ENCODE data around the gene PSMD1.
"Not testable (repeated sequence)": the region's sequence is repeated elsewhere in the genome, so short reads cannot be mapped to it uniquely, and the experiment has no call there.

The PSMD1 gene

GRCh38 chr2:231163011-231163410 lies 106.3 kb downstream of the PSMD1 start:
- no peak for DNase-seq

- no peak for DNase-seq
Observed at GRCh38 chr2:231163414-231164095, 106.9 kb downstream of the PSMD1 start.

- DNase-seq, result peak; percentile 29
Observed at GRCh38 chr2:231167745-231168459, 111.2 kb downstream of the PSMD1 start.

- peak; percentile 64 for DNase-seq
Observed at GRCh38 chr2:231168460-231169139, 111.9 kb downstream of the PSMD1 start.

- no peak for DNase-seq
Observed at GRCh38 chr2:231169488-231169887, 112.8 kb downstream of the PSMD1 start.

- no peak for DNase-seq
Observed at GRCh38 chr2:231170055-231170454, 113.4 kb downstream of the PSMD1 start.

- DNase-seq, result no peak
Observed at GRCh38 chr2:231172025-231172424, 115.4 kb downstream of the PSMD1 start.

GRCh38 chr2:231174211-231174651 lies 117.6 kb downstream of the PSMD1 start:
- no peak for DNase-seq

GRCh38 chr2:231176066-231176465 lies 119.4 kb downstream of the PSMD1 start:
- DNase-seq, result no peak

GRCh38 chr2:231177156-231178025 lies 120.7 kb downstream of the PSMD1 start:
- peak; percentile 82 for DNase-seq

- DNase-seq, result not testable (repeated sequence)
Observed at GRCh38 chr2:231178805-231179204, 122.1 kb downstream of the PSMD1 start.

GRCh38 chr2:231181860-231182512 lies 125.3 kb downstream of the PSMD1 start:
- DNase-seq, result peak; percentile 93

GRCh38 chr2:231182513-231182899 lies 125.8 kb downstream of the PSMD1 start:
- DNase-seq, result peak; percentile 47

GRCh38 chr2:231183851-231184250 lies 127.2 kb downstream of the PSMD1 start:
- no peak for DNase-seq

- no peak for DNase-seq
Observed at GRCh38 chr2:231184319-231184718, 127.7 kb downstream of the PSMD1 start.

- no peak for DNase-seq
Observed at GRCh38 chr2:231185050-231185725, 128.5 kb downstream of the PSMD1 start.

- no peak for DNase-seq
Observed at GRCh38 chr2:231185886-231186285, 129.2 kb downstream of the PSMD1 start.

GRCh38 chr2:231186325-231186724 lies 129.7 kb downstream of the PSMD1 start:
- no peak for DNase-seq

- DNase-seq, result no peak
Observed at GRCh38 chr2:231187736-231188505, 131.3 kb downstream of the PSMD1 start.

GRCh38 chr2:231188506-231189170 lies 132.0 kb downstream of the PSMD1 start:
- DNase-seq, result no peak
